Osteocyte (in vitro differentiated cells): ENCODE measurements around the gene POLR3K. TPM values are rescaled to one million over a fixed set of nuclear protein-coding genes. Genes with fewer than 3 reads are reported as not detected.

Source experiments
- DNase-seq: peaks from one replicate; pipeline ENCODE4 v3.0.0; 2021; ENCODE audit warnings: mixed read lengths; ENCODE audit not compliant: unreplicated experiment; ENCODE audit errors: extremely low spot score
- H3K27ac Mint-ChIP-seq: one replicate; pipeline ENCODE4 v1.8.0; 2021; ENCODE audit warnings: mild to moderate bottlenecking, mixed read lengths; ENCODE audit not compliant: unreplicated experiment
- H3K27me3 Mint-ChIP-seq: one replicate; pipeline ENCODE4 v1.8.0; 2021; ENCODE audit warnings: mixed read lengths; ENCODE audit not compliant: unreplicated experiment
- H3K36me3 Mint-ChIP-seq: one replicate; pipeline ENCODE4 v1.8.0; 2021; ENCODE audit warnings: mixed read lengths; ENCODE audit not compliant: unreplicated experiment
- H3K4me1 Mint-ChIP-seq: one replicate; pipeline ENCODE4 v1.8.0; 2021; ENCODE audit warnings: mixed read lengths; ENCODE audit not compliant: unreplicated experiment
- H3K4me3 Mint-ChIP-seq: one replicate; pipeline ENCODE4 v1.8.0; 2021; ENCODE audit warnings: mild to moderate bottlenecking, moderate library complexity, mixed read lengths; ENCODE audit not compliant: unreplicated experiment
- H3K9me3 Mint-ChIP-seq: one replicate; pipeline ENCODE4 v1.8.0; 2021; ENCODE audit warnings: mixed read lengths; ENCODE audit not compliant: unreplicated experiment
- total RNA-seq: library from RNA; stranded (reverse); gene quantifications from 2 replicates; pipeline ENCODE4 v1.2.1, GENCODE V29; 2021
- TF ChIP-seq, protein P1 (sequence below): fragments of 200-600 bp; sonication (generic); IDR thresholded peaks from 2 replicates; pipeline ENCODE4 v1.5.0; 2021; ENCODE audit warnings: antibody characterized with exemption, mild to moderate bottlenecking, moderate library complexity

The POLR3K gene
- total RNA-seq, 1 donor from 2014 or later, result 10.3 TPM

DNA sequence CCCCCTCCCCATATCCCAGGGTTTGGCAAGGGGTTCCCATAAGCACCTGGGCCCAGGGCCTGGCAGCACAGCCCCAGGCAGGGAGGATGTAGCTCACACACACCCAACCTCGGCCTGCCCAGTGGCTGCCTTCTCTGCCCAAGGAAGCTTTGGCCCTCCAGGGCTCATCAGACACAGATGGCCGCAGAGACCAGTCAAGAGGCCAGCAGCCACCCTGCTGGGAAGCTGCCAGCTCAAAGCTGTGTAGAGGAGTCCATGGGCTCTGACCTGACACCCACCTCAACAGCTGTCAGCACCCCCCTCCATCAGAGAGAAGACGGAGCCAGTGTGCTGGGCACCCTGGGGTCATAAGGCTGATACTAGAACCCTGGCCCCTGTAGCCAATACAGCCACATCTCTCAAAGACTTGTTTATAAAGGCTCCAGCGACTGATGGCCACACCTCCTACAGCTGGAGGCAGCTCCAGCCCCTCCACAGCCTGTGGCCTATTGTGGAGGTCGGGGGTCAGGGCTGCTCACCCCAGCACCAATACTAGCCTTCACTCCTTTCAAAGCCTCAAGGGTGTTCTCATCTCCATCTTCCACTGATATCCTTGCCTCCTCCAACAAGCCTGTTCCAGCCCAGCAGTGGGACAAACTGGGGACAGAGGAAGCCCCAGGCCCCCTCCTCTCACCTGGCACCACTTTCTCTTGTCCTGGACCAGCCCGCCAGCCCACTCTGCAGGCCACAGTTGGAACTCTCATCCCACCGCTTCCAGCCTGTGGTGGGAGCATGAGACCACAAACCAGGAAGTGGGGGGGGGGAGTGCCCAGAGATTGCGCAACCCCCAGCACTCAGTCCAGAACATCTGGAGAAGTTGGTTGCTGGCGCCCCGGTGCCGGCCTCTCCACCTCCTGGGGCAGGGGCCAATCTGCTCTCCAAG lies 22.4 kb upstream of the POLR3K start:
- Mint-ChIP-seq H3K4me1 (peaks cover 65% of the 10 kb centered on the region), H3K4me3 (peak overlapping the region; percentile 68), H3K36me3 (peaks cover 1% of the 10 kb centered on the region), H3K9me3 (no peaks in the 10 kb centered on the region), H3K27ac (peak overlapping the region; percentile 95), H3K27me3 (no peaks in the 10 kb centered on the region)
- no peak for DNase-seq
- TF ChIP-seq, protein P1, sequence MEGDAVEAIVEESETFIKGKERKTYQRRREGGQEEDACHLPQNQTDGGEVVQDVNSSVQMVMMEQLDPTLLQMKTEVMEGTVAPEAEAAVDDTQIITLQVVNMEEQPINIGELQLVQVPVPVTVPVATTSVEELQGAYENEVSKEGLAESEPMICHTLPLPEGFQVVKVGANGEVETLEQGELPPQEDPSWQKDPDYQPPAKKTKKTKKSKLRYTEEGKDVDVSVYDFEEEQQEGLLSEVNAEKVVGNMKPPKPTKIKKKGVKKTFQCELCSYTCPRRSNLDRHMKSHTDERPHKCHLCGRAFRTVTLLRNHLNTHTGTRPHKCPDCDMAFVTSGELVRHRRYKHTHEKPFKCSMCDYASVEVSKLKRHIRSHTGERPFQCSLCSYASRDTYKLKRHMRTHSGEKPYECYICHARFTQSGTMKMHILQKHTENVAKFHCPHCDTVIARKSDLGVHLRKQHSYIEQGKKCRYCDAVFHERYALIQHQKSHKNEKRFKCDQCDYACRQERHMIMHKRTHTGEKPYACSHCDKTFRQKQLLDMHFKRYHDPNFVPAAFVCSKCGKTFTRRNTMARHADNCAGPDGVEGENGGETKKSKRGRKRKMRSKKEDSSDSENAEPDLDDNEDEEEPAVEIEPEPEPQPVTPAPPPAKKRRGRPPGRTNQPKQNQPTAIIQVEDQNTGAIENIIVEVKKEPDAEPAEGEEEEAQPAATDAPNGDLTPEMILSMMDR, result peak; percentile 36

DNA sequence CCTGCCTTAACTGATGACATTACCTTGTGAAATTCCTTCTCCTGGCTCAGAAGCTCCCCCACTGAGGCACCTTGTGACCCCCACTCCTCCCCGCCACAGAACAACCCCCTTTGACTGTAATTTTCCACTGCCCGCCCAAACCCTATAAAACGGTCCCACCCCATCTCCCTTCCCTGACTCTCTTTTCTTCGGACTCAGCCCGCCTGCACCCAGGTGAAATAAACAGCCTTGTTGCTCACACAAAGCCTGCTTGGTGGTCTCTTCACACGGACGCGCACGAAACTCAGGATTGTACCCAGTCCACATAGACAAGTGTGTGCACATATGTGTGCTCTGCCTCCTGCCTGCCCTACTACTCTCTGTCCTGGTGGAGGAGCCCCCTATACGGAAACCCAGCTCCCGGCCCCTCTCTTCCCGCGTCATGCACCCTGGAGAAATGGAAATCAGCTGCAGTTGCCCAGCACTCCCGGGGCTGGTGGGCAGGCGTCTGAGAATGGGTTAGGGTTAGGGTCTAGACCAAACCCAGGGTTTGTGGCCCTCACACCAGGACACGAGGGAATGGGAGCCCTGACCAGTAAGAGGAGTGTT lies 21.4 kb upstream of the POLR3K start:
- Mint-ChIP-seq H3K4me3 (peak overlapping the region; percentile 7), H3K4me1 (peaks cover 72% of the 10 kb centered on the region), H3K9me3 (no peaks in the 10 kb centered on the region), H3K36me3 (peaks cover 1% of the 10 kb centered on the region), H3K27me3 (no peaks in the 10 kb centered on the region), H3K27ac (peak overlapping the region; percentile 95)
- no peak for DNase-seq
- TF ChIP-seq, protein P1, result no peak

DNA sequence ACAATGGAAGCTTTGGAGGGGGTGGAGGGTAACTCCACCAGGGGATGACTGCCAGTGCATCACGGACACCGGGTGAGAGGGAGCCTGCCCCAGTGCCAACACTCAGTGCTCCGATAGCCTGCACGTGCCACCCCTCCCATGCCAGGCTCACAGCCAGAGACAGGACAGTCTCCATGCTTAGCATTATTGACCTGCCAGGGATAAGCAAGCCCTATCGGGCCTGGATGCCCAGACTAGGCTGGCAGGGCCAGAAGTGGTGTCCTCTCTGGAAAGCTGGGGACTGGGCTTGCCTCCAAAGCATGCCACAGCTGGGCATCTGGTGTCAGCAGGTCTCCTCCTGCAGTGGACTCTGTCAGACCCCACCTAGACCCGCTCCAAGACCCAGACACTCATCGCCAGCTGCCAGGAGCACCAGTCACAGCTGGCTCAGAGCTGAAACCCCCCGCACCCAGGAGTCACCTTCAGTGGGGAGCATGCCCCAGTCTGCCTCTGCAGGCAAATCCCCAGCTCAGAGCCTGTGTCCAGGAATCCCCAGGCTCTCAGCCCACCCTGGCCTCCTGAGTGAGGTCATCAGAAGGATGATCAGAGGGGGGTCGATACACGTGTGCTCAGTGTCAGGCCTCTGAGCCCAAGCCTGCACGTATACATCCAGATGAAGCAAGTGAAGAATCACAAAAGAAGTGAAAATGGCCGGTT lies 20.8 kb upstream of the POLR3K start:
- Mint-ChIP-seq H3K27me3 (no peaks in the 10 kb centered on the region), H3K9me3 (no peaks in the 10 kb centered on the region), H3K4me3 (peak overlapping the region; percentile 12), H3K36me3 (no peaks in the 10 kb centered on the region), H3K27ac (peak overlapping the region; percentile 95), H3K4me1 (peaks cover 72% of the 10 kb centered on the region)
- TF ChIP-seq, protein P1, result no peak
- DNase-seq, result no peak

DNA sequence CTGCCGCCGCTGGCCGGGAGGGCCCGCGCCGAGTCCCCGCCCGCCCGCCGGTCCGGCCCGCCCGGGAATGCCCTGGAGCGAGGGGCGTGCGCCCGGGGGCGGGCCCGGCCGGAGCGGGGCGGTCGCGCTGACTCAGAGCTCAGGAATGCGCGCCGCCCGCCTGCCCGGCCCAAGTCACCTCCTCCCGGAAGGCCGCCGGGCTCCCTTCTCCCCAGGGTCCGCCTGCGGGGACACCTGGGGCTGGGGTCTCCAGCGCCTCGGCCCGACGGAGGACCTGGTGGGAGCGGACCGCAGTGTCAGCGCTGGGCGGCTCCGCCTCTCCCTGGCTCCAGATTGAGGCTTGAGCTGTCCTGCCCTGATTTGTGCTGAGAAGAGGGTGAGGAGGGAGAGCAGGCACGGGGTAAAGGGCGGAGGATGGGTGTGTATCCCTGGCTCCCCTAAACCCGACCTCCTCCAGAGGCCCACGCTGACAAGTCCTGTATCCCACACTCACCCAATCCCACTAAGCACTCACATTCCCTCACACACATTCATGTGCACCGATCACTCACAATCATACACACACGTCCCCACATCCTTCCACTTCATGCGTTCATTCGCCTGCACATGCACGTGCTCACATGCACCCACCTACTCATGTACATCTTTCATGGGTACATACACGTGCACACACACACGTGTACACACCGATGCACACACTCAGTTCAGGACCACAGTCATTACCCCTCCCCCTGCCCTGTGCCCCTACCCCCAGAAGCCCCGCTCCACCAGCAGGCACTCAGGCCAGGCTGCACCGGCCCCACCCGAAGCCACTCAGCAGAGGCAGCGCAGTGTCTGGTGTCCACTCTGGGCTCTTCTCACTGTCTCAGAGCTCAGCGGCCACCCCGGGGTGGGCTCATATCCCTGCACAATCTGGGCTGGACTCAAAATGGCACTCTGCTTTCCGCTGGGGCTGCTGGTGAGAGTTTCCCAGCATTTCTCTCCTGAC lies 19.4 kb upstream of the POLR3K start, which contains the start of gene RHBDF1:
Gene RHBDF1, minus strand, starts transcription at position 71 of the 988 bp plus-strand sequence. CDS start 7,616 bp downstream, outside the sequence.
- Mint-ChIP-seq H3K9me3 (no peaks in the 10 kb centered on the region), H3K36me3 (no peaks in the 10 kb centered on the region), H3K27me3 (no peaks in the 10 kb centered on the region), H3K4me1 (peaks cover 78% of the 10 kb centered on the region), H3K4me3 (peak within 1 kb of the TSS; percentile 82), H3K27ac (peak within 1 kb of the TSS; percentile 90)
- DNase-seq, result no peak
- TF ChIP-seq, protein P1, result no peak
